GM10266 (cell line): ENCODE measurements around the gene BBX.

ENCODE experiments used
- DNase-seq: peaks from one replicate; pipeline ENCODE4 v3.0.0; 2012; ENCODE audit errors: extremely low spot score
- CTCF ChIP-seq: IDR thresholded peaks from 2 replicates; pipeline ENCODE4 v1.5.1; 2012; ENCODE audit warnings: mild to moderate bottlenecking, low read depth; ENCODE audit not compliant: control insufficient read depth, insufficient read depth; ENCODE audit errors: missing control alignments

BBX gene

GRCh38 chr3:107522510-107523288 lies at the start of gene BBX:
Gene BBX, plus strand, starts transcription at chr3:107522962. Its CDS starts 187,499 bp downstream, at chr3:107710461.
- no peak for TF ChIP-seq CTCF
- DNase-seq = peak; percentile 85

- TF ChIP-seq CTCF = no peak
- no peak for DNase-seq
These were observed 46.3 kb upstream of the BBX start for GRCh38 chr3:107476462-107476861.

GRCh38 chr3:107487490-107487889 lies 35.3 kb upstream of the BBX start:
- DNase-seq = no peak
- no peak for TF ChIP-seq CTCF

- TF ChIP-seq CTCF = no peak
These were observed 33.8 kb upstream of the BBX start for GRCh38 chr3:107488942-107489341.

GRCh38 chr3:107493134-107493533 lies 29.6 kb upstream of the BBX start:
- no peak for DNase-seq
- TF ChIP-seq CTCF = no peak

More at GRCh38 chr3:107488942-107489341, 33.8 kb upstream of the BBX start:
- no peak for DNase-seq

GRCh38 chr3:107496855-107497254 lies 25.9 kb upstream of the BBX start:
- no peak for TF ChIP-seq CTCF

GRCh38 chr3:107498646-107499045 lies 24.1 kb upstream of the BBX start:
- DNase-seq = no peak
- TF ChIP-seq CTCF = no peak

More at GRCh38 chr3:107496855-107497254, 25.9 kb upstream of the BBX start:
- DNase-seq = no peak
